ENCODE results near the gene SYNE4. TPM values are rescaled to one million over a fixed set of nuclear protein-coding genes. Genes with fewer than 3 reads are reported as not detected.

SYNE4 gene
- total and polyA plus RNA-seq, 2 of the 13 experiments (the other 11 are each of a cell fraction or from before 2014, with no cell fraction given) = 13.7 to 23.0 TPM

- no peak for TF ChIP-seq TRAFD1 (CRISPR knock-in tag; IDR thresholded peaks at IDR 0.05; ENCODE audit: borderline replicate concordance)
- TF ChIP-seq HBP1 (CRISPR knock-in tag; IDR thresholded peaks at IDR 0.05; ENCODE audit: low read depth) = no peak
- no peak for TF ChIP-seq CBX5 (CRISPR knock-in tag; IDR thresholded peaks at IDR 0.05; ENCODE audit: borderline replicate concordance)
- TF ChIP-seq KLF15 (CRISPR knock-in tag; IDR thresholded peaks at IDR 0.05; ENCODE audit: borderline replicate concordance) = no peak
- TF ChIP-seq ZBED4 (CRISPR knock-in tag; IDR thresholded peaks at IDR 0.05; ENCODE audit: borderline replicate concordance) = no peak
- TF ChIP-seq ZNF83 (CRISPR knock-in tag; IDR thresholded peaks at IDR 0.05; ENCODE audit: borderline replicate concordance) = no peak
- TF ChIP-seq FOXM1 (CRISPR knock-in tag; IDR thresholded peaks at IDR 0.05) = no peak
- TF ChIP-seq ZNF362 (CRISPR knock-in tag; IDR thresholded peaks at IDR 0.05; ENCODE audit: borderline replicate concordance) = peak; percentile 71
- TF ChIP-seq TERF1 (CRISPR knock-in tag; IDR thresholded peaks at IDR 0.05) = no peak
- TF ChIP-seq KLF12 (CRISPR knock-in tag; IDR thresholded peaks at IDR 0.05; ENCODE audit: borderline replicate concordance) = no peak
- no peak for TF ChIP-seq NR2F2 (IDR thresholded peaks at IDR 0.05; ENCODE audit: borderline replicate concordance, low read depth)
- TF ChIP-seq NCOR1 (IDR thresholded peaks at IDR 0.05; ENCODE audit: borderline replicate concordance, low read length) = no peak
- no peak; the same call in 1 of the 2 replicates for TF ChIP-seq ZNF121 (CRISPR knock-in tag; IDR thresholded peaks at IDR 0.05)
- TF ChIP-seq ZNF580 (CRISPR knock-in tag; IDR thresholded peaks at IDR 0.05; ENCODE audit: borderline replicate concordance, low read depth) = no peak
- TF ChIP-seq ZNF354B (CRISPR knock-in tag; IDR thresholded peaks at IDR 0.05) = no peak
Observed at GRCh38 chr19:35990771-35991730, 17.6 kb downstream of the SYNE4 start (continued).

Measured in HepG2 (cell line).